ENCODE data around the gene TBL1X.

The TBL1X gene

DNA sequence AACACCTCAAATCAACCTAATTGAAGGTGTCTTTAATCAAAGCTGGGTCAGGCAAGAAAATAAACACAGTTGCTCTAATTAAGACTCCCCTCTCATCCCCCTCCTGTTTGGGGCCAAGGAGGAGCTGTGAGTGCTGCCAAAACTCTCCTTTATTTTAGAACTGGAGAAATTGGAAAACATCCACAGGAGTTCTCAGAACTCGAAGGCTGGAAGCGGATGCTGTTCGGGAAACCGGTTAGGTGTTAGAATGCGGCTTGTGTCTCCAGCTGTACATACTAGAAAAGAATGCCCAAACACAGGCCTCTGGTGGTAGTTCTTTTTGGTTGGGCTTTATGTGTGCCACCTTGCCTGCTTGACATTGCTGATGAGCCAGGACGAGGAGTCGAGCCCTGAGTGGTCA, 182.6 kb downstream of the TBL1X start:
- no peaks in the 10 kb centered on the region for H3K36me3 ChIP-seq
- H3K4me3 ChIP-seq (ENCODE audit: low read depth in 1 of 2, low read length in 1 of 2) = no peak overlapping the region
- no peaks in the 10 kb centered on the region for H3K9me3 ChIP-seq
- TF ChIP-seq, protein P1, sequence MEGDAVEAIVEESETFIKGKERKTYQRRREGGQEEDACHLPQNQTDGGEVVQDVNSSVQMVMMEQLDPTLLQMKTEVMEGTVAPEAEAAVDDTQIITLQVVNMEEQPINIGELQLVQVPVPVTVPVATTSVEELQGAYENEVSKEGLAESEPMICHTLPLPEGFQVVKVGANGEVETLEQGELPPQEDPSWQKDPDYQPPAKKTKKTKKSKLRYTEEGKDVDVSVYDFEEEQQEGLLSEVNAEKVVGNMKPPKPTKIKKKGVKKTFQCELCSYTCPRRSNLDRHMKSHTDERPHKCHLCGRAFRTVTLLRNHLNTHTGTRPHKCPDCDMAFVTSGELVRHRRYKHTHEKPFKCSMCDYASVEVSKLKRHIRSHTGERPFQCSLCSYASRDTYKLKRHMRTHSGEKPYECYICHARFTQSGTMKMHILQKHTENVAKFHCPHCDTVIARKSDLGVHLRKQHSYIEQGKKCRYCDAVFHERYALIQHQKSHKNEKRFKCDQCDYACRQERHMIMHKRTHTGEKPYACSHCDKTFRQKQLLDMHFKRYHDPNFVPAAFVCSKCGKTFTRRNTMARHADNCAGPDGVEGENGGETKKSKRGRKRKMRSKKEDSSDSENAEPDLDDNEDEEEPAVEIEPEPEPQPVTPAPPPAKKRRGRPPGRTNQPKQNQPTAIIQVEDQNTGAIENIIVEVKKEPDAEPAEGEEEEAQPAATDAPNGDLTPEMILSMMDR (IDR thresholded peaks at IDR 0.05) = no peak
- H3K4me1 ChIP-seq (ENCODE audit: control insufficient read depth in 1 of 2, insufficient read depth in 1 of 2, low read depth in 1 of 2, low read length in 1 of 2) = no peaks in the 10 kb centered on the region
- H3K27me3 ChIP-seq = no peaks in the 10 kb centered on the region
- no peak overlapping the region for H3K27ac ChIP-seq

- Histone ChIP-seq H3K36me3 (peaks cover 9% of the 10 kb centered on the region), H3K4me3 (ENCODE audit: low read depth in 1 of 2, low read length in 1 of 2) (no peak overlapping the region), H3K9me3 (no peaks in the 10 kb centered on the region), H3K4me1 (ENCODE audit: control insufficient read depth in 1 of 2, insufficient read depth in 1 of 2, low read depth in 1 of 2, low read length in 1 of 2) (peaks cover 0 to 4% of the 10 kb centered on the region in 2 experiments), H3K27me3 (no peaks in the 10 kb centered on the region), H3K27ac (no peak overlapping the region)
- TF ChIP-seq, protein P1 (IDR thresholded peaks at IDR 0.05) = no peak
Observed at GRCh38 chrX:9650091-9650490, 185.2 kb downstream of the TBL1X start.

DNA sequence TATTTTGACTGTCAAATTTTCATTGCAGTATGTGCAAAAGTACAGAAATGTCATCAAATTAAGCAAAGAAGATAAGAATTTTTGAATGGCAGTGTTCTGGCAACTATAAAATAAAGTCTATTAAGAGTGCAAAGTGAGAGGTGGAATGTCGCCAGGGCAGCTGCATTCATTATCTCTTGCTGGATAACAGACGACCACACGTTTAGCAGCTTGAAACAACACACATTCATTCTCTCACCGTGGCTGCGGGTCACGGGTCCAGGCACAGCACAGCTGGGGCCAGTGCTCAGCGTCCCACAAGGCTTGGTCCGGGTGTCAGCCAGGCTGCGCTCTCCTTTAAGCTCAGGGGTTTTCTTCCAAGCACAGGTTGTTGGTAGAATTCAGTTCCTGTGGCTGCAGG, 186.9 kb downstream of the TBL1X start:
- Histone ChIP-seq H3K36me3 (peaks cover 24% of the 10 kb centered on the region), H3K27ac (no peak overlapping the region), H3K9me3 (no peaks in the 10 kb centered on the region), H3K4me1 (ENCODE audit: control insufficient read depth in 1 of 2, insufficient read depth in 1 of 2, low read depth in 1 of 2, low read length in 1 of 2) (peaks cover 0 to 4% of the 10 kb centered on the region in 2 experiments), H3K4me3 (ENCODE audit: low read depth in 1 of 2, low read length in 1 of 2) (no peak overlapping the region), H3K27me3 (no peaks in the 10 kb centered on the region)
- TF ChIP-seq, protein P1 (IDR thresholded peaks at IDR 0.05) = no peak

DNA sequence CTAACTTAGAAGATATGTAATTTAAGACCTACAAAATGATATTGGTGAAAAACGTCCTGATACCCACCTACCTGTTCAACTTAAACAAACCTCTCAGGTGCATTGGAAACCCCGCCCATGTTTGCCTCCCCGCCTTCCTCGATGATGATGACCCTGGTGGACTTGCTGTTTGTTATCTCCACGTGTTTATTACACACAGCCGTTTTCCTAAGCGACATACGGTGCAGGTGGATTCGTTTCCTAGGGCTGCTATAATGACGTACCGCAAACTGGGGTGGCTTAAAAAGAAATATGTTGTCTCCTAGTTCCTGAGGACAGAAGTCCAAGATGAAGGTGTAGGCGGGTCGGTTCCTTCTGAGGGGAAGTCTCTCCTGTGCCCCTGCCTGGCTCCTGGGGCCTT, 190.1 kb downstream of the TBL1X start:
- no peaks in the 10 kb centered on the region for H3K9me3 ChIP-seq
- TF ChIP-seq, protein P1 (IDR thresholded peaks at IDR 0.05) = no peak
- peaks cover 0 to 4% of the 10 kb centered on the region in 2 experiments for H3K4me1 ChIP-seq (ENCODE audit: control insufficient read depth in 1 of 2, insufficient read depth in 1 of 2, low read depth in 1 of 2, low read length in 1 of 2)
- no peak overlapping the region for H3K4me3 ChIP-seq (ENCODE audit: low read depth in 1 of 2, low read length in 1 of 2)
- H3K36me3 ChIP-seq = peaks cover 33% of the 10 kb centered on the region
- H3K27me3 ChIP-seq = no peaks in the 10 kb centered on the region
- H3K27ac ChIP-seq = no peak overlapping the region

- Histone ChIP-seq H3K36me3 (peaks cover 33% of the 10 kb centered on the region), H3K4me3 (ENCODE audit: low read depth in 1 of 2, low read length in 1 of 2) (no peak overlapping the region), H3K9me3 (no peaks in the 10 kb centered on the region), H3K4me1 (ENCODE audit: control insufficient read depth in 1 of 2, insufficient read depth in 1 of 2, low read depth in 1 of 2, low read length in 1 of 2) (peaks cover 0 to 4% of the 10 kb centered on the region in 2 experiments), H3K27ac (no peak overlapping the region), H3K27me3 (no peaks in the 10 kb centered on the region)
- TF ChIP-seq, protein P1 (IDR thresholded peaks at IDR 0.05) = no peak
Observed at GRCh38 chrX:9656277-9656676, 191.4 kb downstream of the TBL1X start.

DNA sequence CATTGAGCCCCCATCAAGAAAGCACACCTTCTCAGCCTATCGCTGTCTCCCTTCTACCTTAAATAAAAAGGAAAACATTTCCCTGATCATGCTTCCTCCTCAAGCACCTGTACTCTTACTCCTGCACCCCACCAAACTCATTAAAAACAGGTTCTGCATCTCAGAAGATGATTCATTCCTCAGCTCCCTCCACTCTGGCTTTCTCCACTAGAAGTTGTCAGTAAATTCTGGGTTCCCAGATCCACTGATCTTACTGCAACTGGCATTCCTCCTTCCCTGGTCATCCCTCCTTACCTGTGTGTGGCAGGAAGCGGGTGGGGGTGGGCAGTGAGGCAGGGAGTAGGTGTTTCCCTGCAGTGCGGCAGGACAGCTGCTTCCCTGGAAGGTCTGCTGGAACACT, 192.0 kb downstream of the TBL1X start:
- Histone ChIP-seq H3K27ac (no peak overlapping the region), H3K27me3 (no peaks in the 10 kb centered on the region), H3K36me3 (peaks cover 33% of the 10 kb centered on the region), H3K9me3 (no peaks in the 10 kb centered on the region), H3K4me1 (ENCODE audit: control insufficient read depth in 1 of 2, insufficient read depth in 1 of 2, low read depth in 1 of 2, low read length in 1 of 2) (peaks cover 0 to 4% of the 10 kb centered on the region in 2 experiments), H3K4me3 (ENCODE audit: low read depth in 1 of 2, low read length in 1 of 2) (no peak overlapping the region)
- TF ChIP-seq, protein P1 (IDR thresholded peaks at IDR 0.05) = no peak

Measured in neutrophil (primary cell).